Measurements from ENCODE around the gene AFAP1.

The AFAP1 gene

GRCh38 chr4:7967501-7968261 is 28.0 kb upstream of the AFAP1 start:
- DNase-seq, result no peak

GRCh38 chr4:7967063-7967440 is 27.4 kb upstream of the AFAP1 start:
- no peak for DNase-seq

GRCh38 chr4:7966281-7967062 is 26.8 kb upstream of the AFAP1 start:
- DNase-seq, result no peak

- DNase-seq, result no peak
Observed at GRCh38 chr4:7964890-7965662, 25.4 kb upstream of the AFAP1 start.

- no peak for DNase-seq
Observed at GRCh38 chr4:7964459-7964858, 24.8 kb upstream of the AFAP1 start.

GRCh38 chr4:7963691-7964090 is 24.0 kb upstream of the AFAP1 start:
- no peak for DNase-seq

GRCh38 chr4:7962609-7963508 is 23.2 kb upstream of the AFAP1 start:
- DNase-seq, result no peak

GRCh38 chr4:7960790-7961655 is 21.4 kb upstream of the AFAP1 start:
- DNase-seq, result no peak

GRCh38 chr4:7960017-7960789 is 20.5 kb upstream of the AFAP1 start:
- no peak for DNase-seq

- no peak for DNase-seq
Observed at GRCh38 chr4:7959078-7959477, 19.4 kb upstream of the AFAP1 start.

- no peak for DNase-seq
Observed at GRCh38 chr4:7956934-7957656, 17.4 kb upstream of the AFAP1 start.

- no peak for DNase-seq
Observed at GRCh38 chr4:7956270-7956808, 16.7 kb upstream of the AFAP1 start.

- no peak for DNase-seq
Observed at GRCh38 chr4:7955393-7955792, 15.7 kb upstream of the AFAP1 start.

- DNase-seq, result no peak
Observed at GRCh38 chr4:7952615-7953014, 13.0 kb upstream of the AFAP1 start.

- DNase-seq, result no peak
Observed at GRCh38 chr4:7950301-7951092, 10.8 kb upstream of the AFAP1 start.

- DNase-seq, result no peak
Observed at GRCh38 chr4:7949759-7950158, 10.1 kb upstream of the AFAP1 start.

GRCh38 chr4:7947927-7948326 is 8.3 kb upstream of the AFAP1 start:
- DNase-seq, result no peak

- no peak for DNase-seq
Observed at GRCh38 chr4:7945709-7946380, 6.2 kb upstream of the AFAP1 start.
